GM21367 (cell line): ENCODE measurements around the gene ZBTB45.
A peak's percentile ranks its signal among the peaks of the same experiment; 100 is the strongest.
"Not testable (repeated sequence)": the region's sequence is repeated elsewhere in the genome, so short reads cannot be mapped to it uniquely, and the experiment has no call there.

Source experiments
- ATAC-seq: cut with Tn5 transposase; IDR thresholded peaks from one replicate; pipeline ENCODE4 v1.9.1; 2021; ENCODE audit not compliant: unreplicated experiment

The ZBTB45 gene

GRCh38 chr19:58476498-58477015 lies 43.1 kb downstream of the ZBTB45 start:
- no peak for ATAC-seq

- ATAC-seq, result peak; percentile 64
Measured at GRCh38 chr19:58475714-58476497, 43.7 kb downstream of the ZBTB45 start, which contains the start of gene ZNF446. Gene ZNF446 (plus strand): TSS chr19:58476352. CDS start chr19:58477219, 867 bp downstream.

GRCh38 chr19:58474997-58475713 lies 44.5 kb downstream of the ZBTB45 start:
- no peak for ATAC-seq

GRCh38 chr19:58474291-58474996 lies 45.2 kb downstream of the ZBTB45 start:
- ATAC-seq, result no peak

- ATAC-seq, result no peak
Measured at GRCh38 chr19:58473775-58474174, 45.8 kb downstream of the ZBTB45 start.

- no peak for ATAC-seq
Measured at GRCh38 chr19:58471736-58472135, 47.9 kb downstream of the ZBTB45 start.

GRCh38 chr19:58470837-58471543 lies 48.6 kb downstream of the ZBTB45 start:
- not testable (repeated sequence) for ATAC-seq

GRCh38 chr19:58469241-58470013 lies 50.2 kb downstream of the ZBTB45 start:
- ATAC-seq, result no peak

- ATAC-seq, result no peak
Measured at GRCh38 chr19:58468216-58468839, 51.3 kb downstream of the ZBTB45 start.

- peak; percentile 73 for ATAC-seq
Measured at GRCh38 chr19:58466760-58467589, 52.6 kb downstream of the ZBTB45 start, which contains the start of gene ZNF324. Gene ZNF324 (plus strand): TSS chr19:58467080. CDS start chr19:58469186, 2,106 bp downstream.

- no peak for ATAC-seq
Measured at GRCh38 chr19:58466089-58466759, 53.4 kb downstream of the ZBTB45 start.
